ENCODE results near the gene FAM193B.

DNA sequence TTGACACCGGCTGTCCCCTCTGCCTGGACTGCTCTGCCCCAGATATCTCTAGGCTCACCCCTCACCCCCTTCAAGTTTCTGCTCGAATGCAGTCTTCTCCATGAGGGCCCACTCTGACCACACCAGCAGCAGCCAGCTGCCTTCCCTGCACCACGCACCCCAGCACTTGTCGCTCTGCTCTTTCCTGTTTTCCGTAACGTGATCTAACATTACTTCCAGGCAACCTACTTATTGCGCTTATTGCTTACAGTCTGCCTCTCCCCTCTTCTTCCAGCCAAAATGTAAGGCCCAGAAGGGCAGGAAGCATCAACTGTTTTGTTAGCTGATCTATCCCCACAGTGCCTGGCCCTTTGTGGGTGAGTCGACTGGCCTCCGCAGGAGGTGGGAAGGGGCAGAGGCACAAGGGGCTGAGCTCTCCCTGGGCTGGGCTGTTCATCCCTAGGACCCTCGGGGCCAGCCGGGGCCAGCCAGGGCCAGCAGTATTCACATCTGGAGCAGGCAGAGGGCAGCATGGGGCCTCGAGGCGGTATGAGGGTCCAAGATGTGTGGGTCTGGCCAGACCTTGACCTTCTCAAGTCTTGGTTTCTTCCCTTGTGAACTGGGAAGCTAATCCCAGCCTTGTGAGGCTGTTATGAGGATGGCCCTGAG, 69.3 kb downstream of the FAM193B start:
- TF ChIP-seq, protein P1, sequence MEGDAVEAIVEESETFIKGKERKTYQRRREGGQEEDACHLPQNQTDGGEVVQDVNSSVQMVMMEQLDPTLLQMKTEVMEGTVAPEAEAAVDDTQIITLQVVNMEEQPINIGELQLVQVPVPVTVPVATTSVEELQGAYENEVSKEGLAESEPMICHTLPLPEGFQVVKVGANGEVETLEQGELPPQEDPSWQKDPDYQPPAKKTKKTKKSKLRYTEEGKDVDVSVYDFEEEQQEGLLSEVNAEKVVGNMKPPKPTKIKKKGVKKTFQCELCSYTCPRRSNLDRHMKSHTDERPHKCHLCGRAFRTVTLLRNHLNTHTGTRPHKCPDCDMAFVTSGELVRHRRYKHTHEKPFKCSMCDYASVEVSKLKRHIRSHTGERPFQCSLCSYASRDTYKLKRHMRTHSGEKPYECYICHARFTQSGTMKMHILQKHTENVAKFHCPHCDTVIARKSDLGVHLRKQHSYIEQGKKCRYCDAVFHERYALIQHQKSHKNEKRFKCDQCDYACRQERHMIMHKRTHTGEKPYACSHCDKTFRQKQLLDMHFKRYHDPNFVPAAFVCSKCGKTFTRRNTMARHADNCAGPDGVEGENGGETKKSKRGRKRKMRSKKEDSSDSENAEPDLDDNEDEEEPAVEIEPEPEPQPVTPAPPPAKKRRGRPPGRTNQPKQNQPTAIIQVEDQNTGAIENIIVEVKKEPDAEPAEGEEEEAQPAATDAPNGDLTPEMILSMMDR (IDR thresholded peaks at IDR 0.05; ENCODE audit: low read depth, low read length, missing input control): no peak
- TF ChIP-seq HNF4A (conservative IDR thresholded peaks at IDR 0.05) (no peak), JUND (IDR thresholded peaks at IDR 0.05) (no peak), YY1 (IDR thresholded peaks at IDR 0.05) (no peak), RAD21 (IDR thresholded peaks at IDR 0.05) (no peak), EGR1 (IDR thresholded peaks at IDR 0.05; ENCODE audit: low read depth in 2 of 2) (no peak), TAF1 (conservative IDR thresholded peaks at IDR 0.05) (no peak), NR2F2 (IDR thresholded peaks at IDR 0.05) (no peak)
- TF ChIP-seq, protein P2, sequence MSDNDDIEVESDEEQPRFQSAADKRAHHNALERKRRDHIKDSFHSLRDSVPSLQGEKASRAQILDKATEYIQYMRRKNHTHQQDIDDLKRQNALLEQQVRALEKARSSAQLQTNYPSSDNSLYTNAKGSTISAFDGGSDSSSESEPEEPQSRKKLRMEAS (IDR thresholded peaks at IDR 0.05): no peak
- TF ChIP-seq, protein P3, sequence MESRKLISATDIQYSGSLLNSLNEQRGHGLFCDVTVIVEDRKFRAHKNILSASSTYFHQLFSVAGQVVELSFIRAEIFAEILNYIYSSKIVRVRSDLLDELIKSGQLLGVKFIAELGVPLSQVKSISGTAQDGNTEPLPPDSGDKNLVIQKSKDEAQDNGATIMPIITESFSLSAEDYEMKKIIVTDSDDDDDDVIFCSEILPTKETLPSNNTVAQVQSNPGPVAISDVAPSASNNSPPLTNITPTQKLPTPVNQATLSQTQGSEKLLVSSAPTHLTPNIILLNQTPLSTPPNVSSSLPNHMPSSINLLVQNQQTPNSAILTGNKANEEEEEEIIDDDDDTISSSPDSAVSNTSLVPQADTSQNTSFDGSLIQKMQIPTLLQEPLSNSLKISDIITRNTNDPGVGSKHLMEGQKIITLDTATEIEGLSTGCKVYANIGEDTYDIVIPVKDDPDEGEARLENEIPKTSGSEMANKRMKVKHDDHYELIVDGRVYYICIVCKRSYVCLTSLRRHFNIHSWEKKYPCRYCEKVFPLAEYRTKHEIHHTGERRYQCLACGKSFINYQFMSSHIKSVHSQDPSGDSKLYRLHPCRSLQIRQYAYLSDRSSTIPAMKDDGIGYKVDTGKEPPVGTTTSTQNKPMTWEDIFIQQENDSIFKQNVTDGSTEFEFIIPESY (IDR thresholded peaks at IDR 0.05): no peak
